ENCODE data around the gene GAREM1. TPM values are rescaled to one million over a fixed set of nuclear protein-coding genes. Genes with fewer than 3 reads are reported as not detected.

The GAREM1 gene
- total RNA-seq, 2 donors from 2014 or later: 15.3 to 20.1 TPM

DNA sequence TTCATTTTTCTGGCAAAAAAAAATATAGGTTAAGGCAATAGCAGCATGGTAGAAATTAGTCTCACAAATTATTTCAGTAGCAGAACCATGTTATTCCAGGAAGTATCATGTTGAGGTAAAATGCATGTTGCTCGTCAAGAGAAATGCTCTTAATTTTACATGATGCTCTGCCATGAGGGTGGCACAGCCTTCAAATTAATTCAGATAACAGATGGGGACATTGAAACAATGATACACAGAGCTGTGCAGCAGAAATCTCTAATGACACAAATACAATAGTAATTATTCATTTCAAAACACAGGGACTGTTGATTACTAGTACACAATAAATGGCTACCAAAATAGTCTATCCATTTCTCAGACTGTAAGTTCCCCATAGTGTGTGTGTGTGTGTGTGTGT lies 24.8 kb downstream of the GAREM1 start:
- no peak for DNase-seq
- Histone ChIP-seq H3K9me3 (no peaks in the 10 kb centered on the region), H3K27ac (no peak overlapping the region), H3K36me3 (no peaks in the 10 kb centered on the region), H3K9ac (ENCODE audit: low read depth in 2 of 2, low read length in 2 of 2) (no peak overlapping the region), H3K4me1 (no peaks in the 10 kb centered on the region), H3K4me3 (no peak overlapping the region), H3K27me3 (no peaks in the 10 kb centered on the region)
- intact Hi-C loops (cut with DNase I): no loop called here
- TF ChIP-seq, protein P1, sequence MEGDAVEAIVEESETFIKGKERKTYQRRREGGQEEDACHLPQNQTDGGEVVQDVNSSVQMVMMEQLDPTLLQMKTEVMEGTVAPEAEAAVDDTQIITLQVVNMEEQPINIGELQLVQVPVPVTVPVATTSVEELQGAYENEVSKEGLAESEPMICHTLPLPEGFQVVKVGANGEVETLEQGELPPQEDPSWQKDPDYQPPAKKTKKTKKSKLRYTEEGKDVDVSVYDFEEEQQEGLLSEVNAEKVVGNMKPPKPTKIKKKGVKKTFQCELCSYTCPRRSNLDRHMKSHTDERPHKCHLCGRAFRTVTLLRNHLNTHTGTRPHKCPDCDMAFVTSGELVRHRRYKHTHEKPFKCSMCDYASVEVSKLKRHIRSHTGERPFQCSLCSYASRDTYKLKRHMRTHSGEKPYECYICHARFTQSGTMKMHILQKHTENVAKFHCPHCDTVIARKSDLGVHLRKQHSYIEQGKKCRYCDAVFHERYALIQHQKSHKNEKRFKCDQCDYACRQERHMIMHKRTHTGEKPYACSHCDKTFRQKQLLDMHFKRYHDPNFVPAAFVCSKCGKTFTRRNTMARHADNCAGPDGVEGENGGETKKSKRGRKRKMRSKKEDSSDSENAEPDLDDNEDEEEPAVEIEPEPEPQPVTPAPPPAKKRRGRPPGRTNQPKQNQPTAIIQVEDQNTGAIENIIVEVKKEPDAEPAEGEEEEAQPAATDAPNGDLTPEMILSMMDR (IDR thresholded peaks at IDR 0.05): no peak

DNA sequence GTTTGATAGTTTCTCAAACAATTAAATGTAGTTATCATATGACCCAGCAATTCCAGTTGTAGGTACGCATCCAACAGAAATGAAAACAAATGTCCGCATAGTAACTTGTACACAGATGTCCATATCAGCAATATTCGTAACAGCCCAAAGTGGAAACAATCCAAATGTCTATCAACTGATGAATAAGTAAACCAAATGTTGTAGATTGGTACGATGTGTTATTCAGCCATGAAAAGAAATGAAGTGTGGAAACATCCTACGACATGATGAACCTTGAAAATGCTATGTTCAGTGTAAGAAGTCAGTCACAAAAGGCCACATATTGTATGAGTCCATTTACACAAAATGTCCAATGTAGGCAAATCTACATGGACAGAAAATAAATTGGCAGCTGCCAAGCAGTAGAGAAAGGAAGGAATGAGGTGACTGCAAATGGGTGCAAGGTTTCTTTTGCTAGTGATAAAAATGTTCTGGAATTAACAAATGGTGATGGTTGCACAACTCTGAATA lies 26.9 kb downstream of the GAREM1 start:
- TF ChIP-seq, protein P1 (IDR thresholded peaks at IDR 0.05): no peak
- Histone ChIP-seq H3K27ac (no peak overlapping the region), H3K36me3 (no peaks in the 10 kb centered on the region), H3K4me3 (no peak overlapping the region), H3K9me3 (no peaks in the 10 kb centered on the region), H3K4me1 (no peaks in the 10 kb centered on the region), H3K27me3 (no peaks in the 10 kb centered on the region), H3K9ac (ENCODE audit: low read depth in 2 of 2, low read length in 2 of 2) (no peak overlapping the region)
- DNase-seq: no peak
- intact Hi-C loops (cut with DNase I): no loop called here

DNA sequence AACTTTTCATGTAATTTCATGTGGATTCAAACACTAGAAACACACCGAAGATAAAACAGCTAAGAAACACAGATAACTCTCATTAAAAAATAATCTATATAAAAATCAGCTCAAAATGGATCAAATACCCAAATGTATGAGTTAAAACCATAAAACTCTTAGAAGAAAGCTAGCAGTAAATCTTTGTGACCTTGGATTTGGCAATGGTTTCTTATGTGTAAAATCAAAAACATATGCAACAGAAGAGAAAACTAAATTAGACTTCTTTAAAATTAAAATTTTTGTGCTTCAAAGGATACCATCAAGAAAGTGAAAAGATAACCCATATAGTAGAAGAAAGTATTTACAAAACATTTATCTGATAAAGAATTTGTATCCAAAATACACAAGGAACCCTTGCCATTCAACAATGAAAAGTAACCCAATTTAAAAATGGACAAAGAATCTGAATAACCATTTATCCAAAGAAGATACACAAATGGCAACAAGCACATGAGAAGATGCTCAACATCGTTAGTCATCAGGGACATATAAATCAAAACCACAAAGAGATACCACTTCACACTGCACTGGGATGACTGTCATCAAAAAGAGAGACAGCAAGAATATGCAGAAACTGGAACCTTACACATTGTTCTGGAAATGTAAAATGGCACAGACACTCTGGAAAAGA lies 27.5 kb downstream of the GAREM1 start:
- no peak overlapping the region for H3K9ac ChIP-seq (ENCODE audit: low read depth in 2 of 2, low read length in 2 of 2)
- no peaks in the 10 kb centered on the region for H3K36me3 ChIP-seq
- H3K27ac ChIP-seq: no peak overlapping the region
- H3K9me3 ChIP-seq: no peaks in the 10 kb centered on the region
- no peaks in the 10 kb centered on the region for H3K27me3 ChIP-seq
- H3K4me3 ChIP-seq: no peak overlapping the region
- H3K4me1 ChIP-seq: no peaks in the 10 kb centered on the region
- no peak for DNase-seq
- TF ChIP-seq, protein P1 (IDR thresholded peaks at IDR 0.05): no peak
- intact Hi-C loops (cut with DNase I): no loop called here

DNA sequence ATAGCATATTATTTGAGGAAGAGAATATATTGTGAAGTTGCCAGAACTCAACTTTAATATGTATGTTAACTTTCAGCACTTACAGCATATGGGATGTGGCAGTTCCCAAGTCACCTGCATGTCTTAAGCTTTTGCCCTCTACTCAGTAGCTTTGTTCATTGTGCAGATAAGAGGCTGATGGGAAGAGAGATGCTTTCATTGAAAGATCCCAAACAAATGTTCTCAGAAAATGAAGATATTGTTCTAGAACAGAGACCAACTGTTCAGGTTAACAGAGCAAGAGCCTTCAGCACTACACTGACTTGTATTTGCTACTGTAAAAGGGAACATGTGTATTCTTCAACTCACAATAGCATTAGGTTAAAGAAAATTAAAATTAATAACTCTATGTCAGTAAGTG lies 28.1 kb downstream of the GAREM1 start:
- intact Hi-C loops (cut with DNase I): no loop called here
- H3K36me3 ChIP-seq: no peaks in the 10 kb centered on the region
- H3K4me1 ChIP-seq: no peaks in the 10 kb centered on the region
- TF ChIP-seq, protein P1 (IDR thresholded peaks at IDR 0.05): no peak
- H3K4me3 ChIP-seq: no peak overlapping the region
- no peak overlapping the region for H3K9ac ChIP-seq (ENCODE audit: low read depth in 2 of 2, low read length in 2 of 2)
- no peaks in the 10 kb centered on the region for H3K27me3 ChIP-seq
- DNase-seq: no peak
- H3K9me3 ChIP-seq: no peaks in the 10 kb centered on the region
- no peak overlapping the region for H3K27ac ChIP-seq

DNA sequence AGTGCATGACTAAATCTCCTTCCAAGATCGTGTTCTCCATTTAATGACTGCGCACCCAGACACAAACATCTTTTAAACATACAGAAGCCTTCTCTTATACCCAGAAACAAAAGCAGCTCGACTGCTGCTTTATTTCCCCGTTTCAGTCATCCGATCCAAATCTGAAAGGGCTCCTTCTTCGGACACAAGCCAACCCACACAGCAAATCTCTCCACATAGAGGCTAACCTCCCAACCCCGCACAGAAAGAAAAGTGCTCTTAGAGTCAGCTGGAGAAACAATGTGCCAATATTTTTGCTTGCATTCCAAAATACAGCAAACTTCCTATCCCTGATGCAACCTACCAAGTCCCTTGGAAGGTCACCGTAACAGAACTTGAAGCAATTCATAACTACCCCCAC lies 29.1 kb downstream of the GAREM1 start:
- Histone ChIP-seq H3K4me1 (no peaks in the 10 kb centered on the region), H3K36me3 (no peaks in the 10 kb centered on the region), H3K9ac (ENCODE audit: low read depth in 2 of 2, low read length in 2 of 2) (no peak overlapping the region), H3K27me3 (no peaks in the 10 kb centered on the region), H3K4me3 (no peak overlapping the region), H3K9me3 (no peaks in the 10 kb centered on the region), H3K27ac (no peak overlapping the region)
- DNase-seq: no peak
- TF ChIP-seq, protein P1 (IDR thresholded peaks at IDR 0.05): no peak
- intact Hi-C loops (cut with DNase I): no loop called here
